Stimulated activated naive CD4-positive, alpha-beta T cell treated with Interleukin-2 at 50 U/mL for 16 hours (primary cell): ENCODE measurements around the gene MYH11.
"Not testable (repeated sequence)": the region's sequence is repeated elsewhere in the genome, so short reads cannot be mapped to it uniquely, and the experiment has no call there.

ENCODE experiments used
- DNase-seq: peaks from one replicate; lab custom pipeline; 2025; lab: John Stamatoyannopoulos, UW

Gene MYH11

DNA sequence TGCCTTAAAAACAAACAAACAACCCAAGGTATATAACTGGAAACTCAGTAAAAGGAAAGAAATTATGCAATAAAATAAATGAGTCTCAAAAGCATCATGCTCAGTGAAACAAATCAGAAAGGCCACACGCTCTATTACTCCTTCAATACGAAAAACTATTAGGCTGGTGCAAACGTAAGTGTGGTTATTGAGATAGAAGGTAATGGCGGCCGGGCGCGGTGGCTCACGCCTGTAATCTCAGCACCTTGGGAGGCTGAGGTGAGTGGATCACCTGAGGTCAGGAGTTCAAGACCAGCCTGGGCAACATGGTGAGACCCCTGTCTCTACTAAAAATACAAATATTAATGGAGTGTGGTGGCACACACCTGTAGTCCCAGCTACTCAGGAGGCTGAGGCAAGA, 17.6 kb downstream of the MYH11 start:
- not testable (repeated sequence) for DNase-seq

DNA sequence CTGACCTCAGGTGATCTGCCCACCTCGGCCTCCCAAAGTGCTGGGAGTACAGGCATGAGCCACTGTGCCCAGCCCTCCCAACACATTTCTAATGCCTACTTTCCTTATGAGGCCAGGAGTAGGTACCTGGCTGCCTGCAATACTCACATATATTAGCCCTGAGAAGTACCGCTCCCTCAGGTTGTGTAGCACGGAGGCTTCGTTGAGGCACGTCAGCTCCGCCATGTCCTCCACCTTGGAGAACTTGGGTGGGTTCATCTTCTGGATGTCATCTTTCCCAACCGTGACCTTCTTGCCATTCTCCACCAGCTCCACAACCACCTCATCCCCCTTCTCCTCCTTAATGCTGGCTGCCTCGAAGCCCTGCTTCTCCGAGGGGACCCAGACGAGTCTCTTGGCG, 19.1 kb downstream of the MYH11 start:
- no peak for DNase-seq

DNA sequence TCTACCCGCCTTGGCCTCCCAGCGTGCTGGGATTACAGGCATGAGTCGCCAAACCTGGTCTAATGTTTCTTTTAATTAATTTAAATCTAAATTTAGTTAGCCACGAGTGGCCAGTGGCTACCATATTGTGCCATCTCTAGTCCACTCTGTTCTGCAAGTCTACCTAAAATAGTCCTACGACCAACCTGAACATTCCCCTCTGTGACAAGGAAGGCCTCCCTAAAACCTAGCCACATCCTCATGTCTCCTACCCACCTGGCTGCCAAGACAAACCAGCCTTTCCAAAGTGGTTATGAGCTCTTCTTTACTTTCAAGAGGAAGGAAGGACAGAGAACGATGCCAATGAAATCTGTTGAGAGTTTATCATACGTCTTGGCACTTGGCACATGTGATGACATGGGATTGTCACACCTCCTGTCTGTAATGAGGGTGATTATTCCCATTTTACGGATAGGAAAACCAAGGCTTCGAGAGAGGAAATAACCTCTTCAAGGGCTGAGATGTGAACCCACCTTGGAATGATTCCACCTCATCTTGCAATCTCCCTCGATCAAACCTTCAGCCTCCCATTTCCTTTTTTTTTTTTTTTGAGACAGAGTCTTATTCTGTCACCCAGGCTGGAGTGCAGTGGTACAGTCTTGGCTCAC, 19.7 kb downstream of the MYH11 start:
- no peak for DNase-seq

DNA sequence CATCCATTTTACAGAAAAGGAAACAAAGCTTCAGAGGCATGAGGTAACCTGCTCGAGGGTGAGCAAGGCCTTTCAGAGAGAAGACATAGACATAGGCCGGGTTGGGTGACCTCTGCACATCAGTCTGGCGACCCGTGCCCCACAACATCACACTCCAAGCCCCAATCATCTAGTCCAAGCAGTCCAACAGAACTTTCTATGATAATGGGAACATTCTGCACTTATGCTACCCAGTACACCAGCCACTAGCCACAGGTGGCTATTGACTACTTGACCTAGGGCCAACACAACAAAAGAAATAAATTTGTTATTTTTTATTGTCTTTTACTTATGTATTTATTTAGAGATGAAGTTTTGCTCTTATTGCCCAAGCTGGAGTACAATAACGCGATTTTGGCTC, 20.8 kb downstream of the MYH11 start:
- no peak for DNase-seq

DNA sequence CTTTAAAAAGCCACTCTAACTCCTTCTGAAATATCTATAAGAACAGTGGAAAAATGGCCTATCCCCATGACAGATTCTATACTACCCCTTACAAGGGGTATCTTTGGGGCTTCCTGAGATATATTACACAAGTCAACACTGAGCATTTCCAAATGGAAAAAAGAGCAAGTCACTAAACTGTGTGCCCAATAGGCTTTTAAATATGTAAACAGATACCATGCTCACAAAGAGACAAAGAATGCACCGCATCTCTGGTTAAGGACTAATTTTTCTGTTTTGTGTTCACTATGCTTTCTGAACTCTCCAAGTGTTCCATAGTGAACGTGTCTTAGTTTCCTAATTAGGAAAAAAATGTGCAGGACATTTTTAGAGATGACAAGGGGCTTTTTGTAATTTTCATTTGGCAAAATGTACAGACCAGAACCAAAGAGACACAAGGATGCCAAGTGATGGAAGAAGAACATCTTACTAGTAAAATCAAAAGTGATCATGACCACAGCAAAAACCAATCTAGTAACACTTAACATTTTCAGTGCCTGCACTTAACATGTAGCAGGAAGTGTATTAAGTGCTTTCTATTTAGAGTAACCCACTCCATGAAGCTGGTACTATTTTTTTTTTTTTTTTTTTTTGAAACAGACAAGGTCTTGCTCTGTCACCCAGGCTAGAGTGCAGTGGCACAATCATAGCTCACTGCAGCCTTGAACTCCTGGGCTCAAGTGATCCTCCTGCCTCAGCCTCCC, 21.5 kb downstream of the MYH11 start:
- DNase-seq = no peak

DNA sequence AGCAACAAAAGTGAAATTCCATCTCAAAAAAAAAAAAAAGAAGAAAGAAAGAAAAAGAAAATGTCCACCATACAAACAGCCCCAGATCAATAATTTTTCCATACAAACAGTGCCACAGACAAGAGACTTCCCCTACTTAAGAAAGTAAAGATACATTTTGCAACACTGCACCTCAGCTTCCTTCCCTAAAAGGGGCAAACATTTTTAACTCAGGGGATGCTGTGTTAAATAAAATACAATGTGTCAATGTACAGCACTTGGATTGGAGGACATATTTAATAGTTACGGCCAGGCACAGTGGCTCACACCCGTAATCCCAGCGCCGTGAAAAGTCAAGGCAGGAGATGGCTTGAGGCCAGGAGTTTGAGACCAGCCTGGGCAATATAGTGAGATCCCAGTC, 22.3 kb downstream of the MYH11 start:
- no peak for DNase-seq

DNA sequence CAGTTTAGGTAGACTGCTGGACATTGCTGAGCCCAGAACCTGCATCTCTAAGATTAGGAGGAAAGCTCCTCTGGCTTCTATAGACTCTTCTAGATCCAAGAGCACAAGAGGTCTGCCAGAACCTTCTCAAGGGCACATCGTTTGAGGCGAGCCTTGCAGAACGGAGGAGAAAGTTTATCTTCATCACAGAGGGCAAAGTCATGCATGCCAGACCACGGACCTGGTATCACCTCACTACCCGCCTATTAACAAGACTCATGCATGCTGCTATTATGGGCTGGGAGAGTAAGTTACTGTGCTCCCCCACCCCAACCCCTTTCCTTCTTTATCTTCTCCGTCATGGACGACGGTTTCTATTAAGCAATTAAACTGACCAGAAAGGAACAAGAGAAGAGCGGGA, 23.3 kb downstream of the MYH11 start:
- no peak for DNase-seq

DNA sequence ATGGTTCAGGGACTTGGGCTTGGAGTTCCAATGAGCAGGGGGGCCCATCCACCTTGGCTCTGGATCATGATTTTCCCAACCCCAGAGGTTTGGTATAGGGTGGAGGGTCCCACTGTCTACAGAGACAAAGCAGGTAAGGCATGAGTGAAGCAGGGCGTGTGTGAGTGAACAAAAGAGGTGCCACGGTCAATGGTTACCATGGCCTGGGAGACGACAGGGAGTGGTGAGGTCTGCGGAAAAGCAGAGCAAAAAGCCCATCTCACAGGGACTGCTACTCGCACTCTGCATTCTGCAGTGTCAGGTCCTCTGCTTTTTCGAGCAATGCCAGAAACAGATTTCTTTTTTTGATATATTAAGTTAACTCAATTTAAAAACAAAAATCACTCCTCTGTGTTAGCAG, 24.6 kb downstream of the MYH11 start:
- no peak for DNase-seq

DNA sequence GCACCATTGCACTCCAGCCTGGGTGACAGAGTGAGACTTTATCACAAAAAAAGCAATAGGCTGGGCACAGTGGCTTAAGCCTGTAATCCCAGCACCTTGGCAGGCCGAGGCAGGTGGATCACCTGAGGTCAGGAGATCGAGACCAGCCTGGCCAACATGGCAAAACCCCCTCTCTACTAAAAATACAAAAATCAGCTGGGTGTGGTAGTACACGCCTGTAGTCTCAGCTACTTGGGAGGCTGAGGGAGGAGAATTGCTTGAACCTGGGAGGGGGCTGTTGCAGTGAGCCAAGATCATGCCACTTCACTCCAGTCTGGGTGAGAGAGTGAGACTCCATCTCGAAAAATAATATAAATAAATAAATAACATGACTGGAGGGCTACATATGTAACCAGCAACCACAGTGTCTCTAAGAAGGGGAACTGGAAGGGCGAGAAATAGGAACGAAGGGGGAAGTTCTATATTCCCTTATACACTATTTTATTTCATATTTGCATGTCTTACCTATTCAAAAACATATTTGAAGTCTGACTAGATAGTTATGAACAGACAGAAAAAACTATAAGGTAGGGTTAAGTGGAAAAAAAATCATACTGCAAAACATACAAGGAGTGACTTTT, 25.9 kb downstream of the MYH11 start:
- no peak for DNase-seq

DNA sequence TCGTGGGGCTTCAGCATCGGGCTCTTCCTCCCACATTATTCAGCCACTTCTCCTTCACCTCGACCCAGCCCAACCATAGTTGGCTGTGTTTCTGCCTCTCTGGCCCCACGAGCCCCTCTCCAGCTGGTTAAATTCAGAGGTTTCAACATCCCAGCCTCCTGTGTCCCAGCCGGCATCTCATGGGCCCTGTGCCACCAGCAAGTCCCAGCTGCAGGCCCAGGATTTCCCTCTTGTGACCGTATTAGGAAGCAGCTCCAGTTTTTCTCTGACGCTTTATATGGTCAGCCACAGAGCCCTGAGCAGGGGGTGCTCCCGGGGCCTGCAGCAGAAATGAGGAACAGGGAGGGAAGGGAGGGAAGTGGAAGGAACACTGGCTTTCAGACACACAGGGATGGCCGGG, 27.4 kb downstream of the MYH11 start:
- no peak for DNase-seq

DNA sequence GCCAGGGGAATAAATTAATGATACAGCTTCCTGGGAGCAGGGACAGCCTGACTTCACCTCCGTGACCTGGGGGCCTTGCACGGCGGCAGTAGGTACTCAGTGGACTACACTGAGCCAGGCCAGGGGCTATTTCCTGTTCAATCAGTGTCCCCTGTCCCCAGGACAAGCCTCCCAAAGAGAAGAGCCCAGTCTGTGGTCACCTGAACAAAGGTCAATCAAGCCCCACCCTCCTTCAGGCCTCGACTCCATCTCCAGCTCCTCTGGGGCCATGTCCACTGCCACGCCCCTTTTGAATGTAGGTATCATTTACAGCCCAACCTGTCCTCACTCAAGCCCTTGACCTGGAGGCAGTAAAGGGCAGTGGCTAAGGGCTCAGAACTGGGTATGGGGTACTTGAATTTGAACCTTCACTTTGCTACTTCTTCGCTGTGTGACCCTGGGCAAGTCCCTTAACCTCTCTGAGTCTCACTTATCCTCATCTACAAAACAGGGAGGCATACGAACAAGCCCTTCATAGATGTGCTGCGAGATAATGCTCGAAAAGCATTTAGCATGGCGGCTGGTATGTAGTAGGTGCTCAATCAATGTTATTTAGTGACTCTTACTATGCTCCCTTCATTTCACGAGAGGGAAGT, 29.0 kb downstream of the MYH11 start:
- no peak for DNase-seq

DNA sequence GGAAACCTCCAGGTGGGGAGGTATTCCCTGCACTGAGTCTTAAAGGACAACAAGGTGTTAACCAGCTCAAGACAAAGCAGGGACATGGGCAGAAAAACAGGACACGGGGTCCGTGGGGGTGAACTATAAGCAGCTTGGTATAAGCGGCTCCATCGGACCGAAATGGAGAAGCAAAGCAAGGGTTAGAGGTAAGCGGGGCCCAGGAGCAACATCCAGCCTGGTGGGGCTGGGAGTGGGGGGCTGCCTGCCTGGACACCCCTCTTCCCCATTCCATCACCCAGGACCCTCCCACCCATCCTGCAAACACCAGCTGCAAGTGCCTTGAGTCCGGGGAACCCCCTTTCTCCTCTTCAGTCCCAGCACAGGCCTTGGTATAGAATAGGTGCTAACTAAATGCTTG, 29.5 kb downstream of the MYH11 start:
- DNase-seq = no peak

DNA sequence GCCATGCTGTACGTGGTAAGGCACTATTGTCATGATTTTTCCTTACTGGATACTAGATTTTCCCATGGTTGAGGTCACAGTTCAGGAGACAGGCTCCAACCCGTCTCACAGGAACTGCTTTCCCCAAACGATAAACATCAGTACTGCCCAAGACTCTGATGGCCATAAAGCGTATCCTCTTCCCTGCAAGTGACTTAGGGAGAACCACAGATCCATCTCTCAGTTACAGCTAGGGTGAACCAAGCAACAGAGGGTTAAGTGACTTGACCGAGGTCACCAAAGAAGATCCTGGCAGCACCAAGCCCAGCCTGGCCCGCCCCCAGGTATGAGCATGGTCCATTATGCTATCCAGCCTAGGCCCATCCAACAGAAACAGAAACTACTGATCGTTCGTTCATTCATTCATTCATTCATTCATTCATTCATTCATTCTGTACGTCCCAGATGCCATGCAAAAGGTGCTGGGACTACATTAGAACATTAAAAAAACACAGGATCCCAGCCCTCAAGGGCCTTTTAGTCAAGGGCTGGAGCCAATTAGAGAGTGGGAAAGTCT, 31.0 kb downstream of the MYH11 start:
- DNase-seq = no peak

DNA sequence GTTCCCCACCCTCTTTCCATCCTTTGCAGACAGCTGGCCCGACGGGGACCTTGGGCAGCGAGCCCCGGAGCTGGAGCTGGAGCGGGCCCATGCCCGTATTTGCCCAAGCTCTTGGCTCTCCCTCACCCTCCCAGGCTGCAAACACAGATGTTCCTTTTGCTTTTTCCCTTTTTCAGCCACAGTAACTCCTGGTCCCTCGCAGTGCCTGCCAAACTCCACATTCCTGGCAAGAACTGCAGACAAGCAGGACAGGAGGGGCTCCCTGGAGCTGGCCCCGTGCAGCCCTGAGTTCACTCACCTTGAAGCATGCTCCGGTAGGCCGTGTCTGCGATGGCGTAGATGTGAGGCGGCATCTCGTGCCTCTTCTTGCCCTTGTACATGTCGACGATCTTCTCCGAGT, 33.9 kb downstream of the MYH11 start:
- DNase-seq = no peak

DNA sequence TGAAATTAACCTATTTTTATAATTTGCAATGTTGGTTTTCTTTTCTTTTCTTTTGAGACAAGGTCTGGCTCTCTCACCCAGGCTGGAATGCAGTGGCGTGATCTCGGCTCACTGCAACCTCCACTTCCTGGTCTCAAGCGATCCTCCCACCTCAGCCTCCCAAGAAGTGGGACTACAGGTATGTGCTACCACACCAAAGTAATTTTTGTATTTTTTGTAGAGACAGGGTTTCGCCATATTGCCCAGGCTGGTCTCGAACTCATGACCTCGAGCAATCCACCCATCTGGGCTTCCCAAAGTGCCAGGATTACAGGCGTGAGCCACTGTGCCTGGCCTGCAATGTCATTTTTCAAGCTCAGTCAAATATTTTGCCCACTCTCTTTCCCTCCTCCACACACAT, 36.0 kb downstream of the MYH11 start:
- no peak for DNase-seq

DNA sequence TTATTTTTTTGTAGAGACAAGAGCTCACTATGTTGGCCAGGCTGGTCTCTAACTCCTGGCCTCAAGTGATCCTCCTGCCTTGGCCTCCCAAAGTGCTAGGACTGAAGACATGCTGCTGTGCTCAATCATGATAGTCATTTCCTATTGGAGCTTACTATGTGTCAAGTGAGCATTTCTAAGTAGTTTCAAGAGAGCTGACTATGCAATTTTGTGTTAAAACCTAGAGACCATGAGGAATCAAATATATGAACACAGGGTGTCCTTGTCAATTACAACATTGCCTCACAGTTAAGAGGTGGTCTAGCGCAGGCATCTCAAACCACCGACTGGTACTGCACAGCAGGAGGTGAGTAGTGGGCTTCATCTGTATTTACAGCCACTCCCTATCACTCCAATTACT, 37.8 kb downstream of the MYH11 start:
- no peak for DNase-seq

DNA sequence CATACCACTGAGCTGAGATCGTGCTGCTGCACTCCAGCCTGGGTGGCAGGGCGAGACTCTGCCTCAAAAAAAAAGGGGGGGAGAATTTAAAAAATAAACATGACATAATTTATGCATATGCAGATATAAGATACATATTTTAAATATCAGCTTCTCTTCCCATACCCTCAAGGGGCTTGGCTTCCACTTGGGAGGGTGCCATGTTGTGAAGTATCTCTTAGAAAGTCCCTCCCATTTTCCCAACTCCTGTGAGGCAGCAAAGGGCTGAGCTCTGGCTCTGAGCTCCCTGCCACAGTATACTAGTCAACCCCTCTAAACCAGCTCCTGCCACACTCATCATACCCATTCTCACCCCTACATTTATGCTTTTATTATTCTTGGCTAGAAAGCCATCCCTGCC, 39.4 kb downstream of the MYH11 start:
- no peak for DNase-seq

DNA sequence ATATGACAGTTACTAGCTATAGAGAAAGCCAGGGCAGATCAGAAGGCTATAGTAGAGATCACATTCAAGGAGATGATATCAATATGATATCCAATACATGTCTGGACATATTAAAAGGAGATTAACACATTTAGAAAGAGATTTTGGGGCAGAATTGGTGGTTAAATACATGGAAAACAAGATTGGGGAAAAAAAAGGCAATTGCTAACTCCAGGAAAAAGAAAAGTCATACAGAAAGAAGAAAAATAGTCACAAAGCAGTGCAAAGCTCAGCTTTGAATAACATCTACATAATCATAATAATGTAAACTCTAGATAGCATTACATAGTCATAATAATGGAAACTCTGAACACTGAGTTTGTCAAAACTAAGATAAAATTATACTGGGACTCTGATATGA, 40.6 kb downstream of the MYH11 start:
- no peak for DNase-seq

DNA sequence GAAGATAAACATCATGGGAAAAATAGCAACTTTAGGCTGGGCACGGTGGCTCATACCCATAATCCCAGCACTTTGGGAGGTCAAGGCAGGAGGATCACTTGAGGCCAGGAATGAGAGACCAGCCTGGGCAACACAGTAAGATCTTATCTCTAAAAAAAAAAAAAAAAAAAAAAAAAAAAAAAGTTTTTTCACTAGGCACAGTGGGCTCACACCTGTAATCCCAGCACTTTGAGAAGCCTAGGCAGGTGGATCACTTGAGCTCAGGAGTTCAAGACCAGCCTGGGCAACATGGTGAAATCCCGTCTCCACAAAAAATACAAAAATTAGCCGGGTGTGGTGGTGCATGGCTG, 44.5 kb downstream of the MYH11 start:
- DNase-seq = not testable (repeated sequence)

DNA sequence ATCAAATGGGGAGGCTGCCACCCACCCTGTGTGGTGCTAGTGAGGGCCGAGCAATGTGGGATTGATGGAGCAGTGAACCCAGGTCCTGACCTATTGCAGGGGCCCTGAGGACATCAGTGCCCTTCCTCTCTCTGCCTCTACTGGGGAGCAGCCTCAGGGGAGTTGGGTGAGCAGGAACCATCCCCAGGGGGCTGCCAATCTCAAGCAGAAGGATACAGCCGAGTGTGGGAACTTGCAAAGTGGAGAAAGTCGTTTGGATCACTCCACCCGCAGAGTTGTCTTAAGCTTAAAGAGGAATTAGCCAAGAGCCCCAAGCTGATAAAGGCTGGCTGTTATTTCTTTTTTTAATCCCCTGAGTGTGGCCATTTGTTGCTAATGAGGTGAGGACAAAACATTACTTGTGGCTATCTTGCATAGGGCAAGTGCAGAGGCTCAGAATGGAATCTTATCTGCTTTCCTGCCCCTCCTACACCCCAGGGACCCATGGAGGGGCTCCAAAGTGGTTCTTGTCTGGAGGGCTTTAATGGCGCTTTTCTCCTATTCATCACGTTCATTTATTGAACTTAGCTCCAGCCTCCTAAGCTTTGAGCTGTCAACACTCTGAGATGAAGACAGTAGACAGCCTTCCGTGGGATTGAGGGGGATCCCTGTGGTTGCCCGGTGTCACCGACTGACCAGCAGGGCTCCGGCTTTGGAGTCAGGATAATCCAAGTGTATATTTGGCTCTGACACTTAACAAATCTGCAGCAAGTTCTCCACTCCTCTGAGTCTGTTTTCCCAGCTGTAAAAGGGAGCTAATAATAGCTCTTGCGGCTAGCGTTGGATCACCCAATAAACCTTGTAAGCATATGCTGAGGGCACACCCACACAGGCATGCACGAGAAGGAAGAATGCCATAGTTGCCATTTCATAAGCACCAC, 45.1 kb downstream of the MYH11 start:
- no peak for DNase-seq

DNA sequence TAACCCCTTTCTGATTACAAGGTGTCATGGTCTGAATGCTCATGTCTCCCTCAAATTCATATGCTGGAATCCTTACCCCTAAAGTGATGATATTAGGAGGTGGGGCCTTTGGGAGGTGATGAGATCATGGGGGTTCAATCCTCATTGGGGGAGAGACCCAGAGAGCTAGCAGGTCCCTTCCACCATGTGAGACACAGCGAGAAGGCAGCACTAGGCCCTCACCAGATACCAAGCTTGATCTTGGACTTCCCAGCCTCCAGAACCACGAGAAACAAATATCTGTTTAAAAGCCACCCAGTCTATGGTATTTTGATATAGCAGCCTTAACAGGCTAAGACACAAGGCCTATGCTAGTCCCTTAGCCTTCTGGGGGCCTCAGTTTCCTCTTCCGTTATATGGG, 45.9 kb downstream of the MYH11 start:
- no peak for DNase-seq

DNA sequence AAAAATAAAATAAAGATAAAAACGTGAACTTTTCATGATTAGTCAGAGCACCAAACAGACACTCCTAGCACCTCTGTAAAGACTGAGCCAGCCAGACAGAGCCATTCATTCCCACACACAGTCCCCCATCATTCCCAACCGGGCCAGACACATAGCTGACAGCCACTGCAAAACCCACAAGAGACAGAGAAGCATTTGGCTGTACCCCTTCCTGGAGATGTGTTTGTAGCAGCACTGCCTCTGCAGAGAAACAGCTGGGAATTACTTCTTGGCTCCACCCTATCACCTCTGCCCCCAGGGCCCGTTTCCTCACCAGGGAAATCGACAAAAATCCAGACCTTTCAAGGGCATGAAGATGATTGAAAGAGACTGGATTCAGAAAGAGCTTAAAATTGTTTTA, 46.4 kb downstream of the MYH11 start:
- DNase-seq = no peak
